Erythroblast (primary cell): Measurements from ENCODE around the gene B4GAT1.
A peak's percentile ranks its signal among the peaks of the same experiment; 100 is the strongest.
"Not testable (repeated sequence)": the region's sequence is repeated elsewhere in the genome, so short reads cannot be mapped to it uniquely, and the experiment has no call there.

ENCODE experiments used
- DNase-seq, 2 experiments: peaks; one replicate each; lab custom pipeline; 2025; lab: John Stamatoyannopoulos, UW
- GATA1 ChIP-seq: IDR thresholded peaks from 2 replicates; pipeline ENCODE4 v1.6.1; 2011; ENCODE audit warnings: low read depth, mild to moderate bottlenecking, control low read depth, low read length, moderate library complexity
- POLR2A ChIP-seq: IDR thresholded peaks from 2 replicates; pipeline ENCODE4 v1.6.1; 2011; ENCODE audit warnings: mild to moderate bottlenecking, low read length

Gene B4GAT1

DNA sequence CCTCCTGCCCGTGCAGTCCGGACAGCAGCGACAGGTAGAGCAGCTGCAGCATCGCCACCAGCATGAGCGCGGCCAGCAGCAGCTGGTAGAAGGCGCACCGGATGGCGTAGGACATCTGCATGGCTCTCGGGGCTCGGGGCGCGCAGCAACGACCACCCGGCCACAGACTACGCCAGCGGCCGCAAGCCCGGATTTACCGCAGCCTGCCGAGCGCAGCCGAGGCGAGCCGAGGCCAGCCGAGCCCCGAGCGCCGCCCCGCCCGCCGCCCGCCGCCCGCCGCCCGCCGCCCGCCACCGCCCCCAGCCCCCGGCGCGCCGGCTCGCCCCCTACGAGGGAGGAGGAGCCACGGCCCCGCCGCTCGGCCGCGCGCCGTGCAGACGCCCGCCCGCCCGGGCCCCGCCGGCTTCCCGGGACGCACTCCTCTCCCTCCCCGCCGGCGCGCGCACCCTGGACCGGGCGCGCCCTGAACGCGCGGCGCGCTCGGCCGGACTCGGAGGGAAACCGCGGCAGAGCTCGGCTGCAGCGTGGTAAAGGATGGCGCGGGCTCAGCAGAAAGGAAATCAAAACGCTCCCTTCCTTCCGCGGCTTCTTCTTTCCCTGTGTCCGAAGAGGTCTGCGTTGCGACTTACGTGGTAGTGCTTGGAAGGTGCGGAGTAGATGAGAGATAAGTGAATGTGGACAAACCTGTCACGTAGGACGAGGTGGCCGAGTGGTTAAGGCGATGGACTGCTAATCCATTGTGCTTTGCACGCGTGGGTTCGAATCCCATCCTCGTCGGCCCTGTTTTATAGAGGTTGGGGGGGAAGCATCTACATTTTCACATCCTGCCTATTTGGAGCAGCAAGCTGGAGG lies at the start of gene B4GAT1:
Gene B4GAT1 (minus strand): TSS at position 205 of the 852 bp plus-strand sequence. CDS start 84 bp downstream, at position 121.
- no peak for TF ChIP-seq GATA1
- TF ChIP-seq POLR2A, result peak; percentile 25
- DNase-seq, result peak; percentile 82 to 86

GRCh38 chr11:66393954-66394353 lies 46.5 kb upstream of the B4GAT1 start:
- TF ChIP-seq GATA1, result no peak
- TF ChIP-seq POLR2A, result no peak

GRCh38 chr11:66391322-66391721 lies 43.9 kb upstream of the B4GAT1 start:
- no peak for TF ChIP-seq POLR2A
- TF ChIP-seq GATA1, result no peak
- no peak for DNase-seq

More at GRCh38 chr11:66393954-66394353, 46.5 kb upstream of the B4GAT1 start:
- DNase-seq, result no peak

GRCh38 chr11:66388780-66389386 lies 41.5 kb upstream of the B4GAT1 start:
- TF ChIP-seq GATA1 (no peak), POLR2A (no peak)
- DNase-seq, result peak; percentile 67 to 82

GRCh38 chr11:66386171-66387069 lies 39.0 kb upstream of the B4GAT1 start:
- TF ChIP-seq POLR2A (no peak), GATA1 (no peak)
- peak; percentile 76 to 89 for DNase-seq

- DNase-seq, result not testable (repeated sequence)
These were observed 36.9 kb upstream of the B4GAT1 start for GRCh38 chr11:66384316-66384715.

DNA sequence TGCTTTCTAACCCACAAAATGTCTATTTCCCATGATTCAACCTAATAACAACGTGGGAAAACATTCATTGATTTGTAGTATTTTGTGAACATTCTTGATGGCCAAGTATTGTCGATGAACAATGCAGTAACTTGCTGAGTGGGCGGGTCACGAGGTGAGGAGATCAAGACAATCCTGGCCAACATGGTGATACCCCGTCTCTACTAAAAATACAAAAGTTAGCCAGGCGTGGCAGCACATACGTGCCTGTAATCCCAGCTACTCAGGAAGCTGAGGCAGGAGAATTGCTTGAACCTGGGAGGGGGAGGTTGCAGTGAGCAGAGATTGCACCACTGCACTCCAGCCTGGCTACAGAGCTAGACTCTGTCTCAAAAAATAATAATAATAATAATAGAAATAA lies 32.8 kb upstream of the B4GAT1 start:
- DNase-seq, result not testable (repeated sequence)

DNA sequence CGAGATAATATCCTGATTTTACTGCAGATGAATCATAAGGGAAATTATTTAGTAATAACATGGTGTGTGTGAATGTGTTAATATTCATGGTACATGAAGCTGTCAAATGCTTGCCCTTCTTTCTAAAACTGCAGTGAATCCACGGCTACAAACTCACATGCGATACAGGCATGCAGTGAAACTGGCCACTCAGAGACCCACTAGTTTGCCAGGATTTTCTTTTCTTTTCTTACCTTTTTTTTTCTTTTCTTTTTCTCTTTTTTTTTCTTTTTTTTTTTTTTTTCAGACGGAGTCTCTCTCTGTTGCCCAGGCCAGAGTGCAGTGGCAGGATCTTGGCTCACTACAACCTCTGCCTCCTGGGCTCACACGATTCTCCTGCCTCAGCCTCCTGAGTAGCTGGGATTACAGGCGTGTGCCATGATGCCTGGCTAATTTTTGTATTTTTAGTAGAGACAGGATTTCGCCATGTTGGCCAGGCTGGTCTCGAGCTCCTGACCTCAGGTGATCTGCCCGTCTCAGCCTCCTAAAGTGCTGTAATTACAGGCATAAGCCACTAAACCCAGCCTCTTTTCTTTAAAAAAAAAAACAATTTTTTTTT lies 26.4 kb upstream of the B4GAT1 start:
- DNase-seq, result not testable (repeated sequence)

- no peak for DNase-seq
- TF ChIP-seq GATA1 (no peak), POLR2A (no peak)
These were observed 25.8 kb upstream of the B4GAT1 start for GRCh38 chr11:66373265-66373664.

DNA sequence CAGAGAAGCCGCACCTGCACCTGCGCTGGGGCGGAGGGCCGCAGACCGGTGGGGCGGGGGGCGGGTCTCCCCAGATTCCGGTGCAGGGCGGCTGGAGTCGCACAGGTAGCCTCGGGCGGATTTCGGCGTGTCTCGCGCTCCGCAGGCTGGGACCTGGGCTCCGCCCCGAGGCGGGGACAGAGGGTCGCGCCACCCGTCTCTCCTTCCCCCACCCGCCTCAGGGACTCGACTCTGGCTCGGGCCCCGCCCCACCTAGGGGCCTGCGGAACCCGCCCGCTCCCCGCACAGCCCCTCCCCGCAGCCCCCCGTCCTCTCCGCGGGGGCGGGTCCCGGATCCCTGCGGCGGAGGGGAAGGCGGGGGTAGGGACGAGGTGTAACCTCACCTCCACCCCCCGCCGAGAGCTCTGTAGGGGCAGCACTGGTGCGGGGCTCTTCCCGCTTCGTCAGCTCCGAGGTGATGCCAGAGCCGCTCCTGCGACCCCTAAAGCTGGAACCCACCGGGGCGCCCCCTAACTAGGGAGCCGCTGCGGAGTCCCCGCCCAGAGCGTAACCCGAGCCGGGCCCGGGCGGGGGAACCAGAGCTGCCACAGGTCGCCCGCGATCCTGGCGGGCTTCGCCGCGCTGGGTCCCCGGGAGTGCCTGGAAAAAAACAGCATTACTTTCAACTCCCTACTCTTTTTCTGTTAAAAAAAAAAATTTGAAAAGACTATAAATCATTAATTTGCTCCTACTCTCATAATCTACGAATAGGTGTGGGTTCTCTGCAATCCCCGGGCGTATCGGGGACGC lies 24.4 kb upstream of the B4GAT1 start, which contains the start of gene SLC29A2:
Gene SLC29A2 (minus strand): TSS at position 134 of the 789 bp plus-strand sequence. CDS start 169 bp downstream, outside the sequence.
- no peak for TF ChIP-seq GATA1
- TF ChIP-seq POLR2A, result no peak
- DNase-seq, result peak; percentile 40 to 46

- no peak for DNase-seq
- TF ChIP-seq GATA1 (no peak), POLR2A (no peak)
These were observed 21.9 kb upstream of the B4GAT1 start for GRCh38 chr11:66369073-66369894.

DNA sequence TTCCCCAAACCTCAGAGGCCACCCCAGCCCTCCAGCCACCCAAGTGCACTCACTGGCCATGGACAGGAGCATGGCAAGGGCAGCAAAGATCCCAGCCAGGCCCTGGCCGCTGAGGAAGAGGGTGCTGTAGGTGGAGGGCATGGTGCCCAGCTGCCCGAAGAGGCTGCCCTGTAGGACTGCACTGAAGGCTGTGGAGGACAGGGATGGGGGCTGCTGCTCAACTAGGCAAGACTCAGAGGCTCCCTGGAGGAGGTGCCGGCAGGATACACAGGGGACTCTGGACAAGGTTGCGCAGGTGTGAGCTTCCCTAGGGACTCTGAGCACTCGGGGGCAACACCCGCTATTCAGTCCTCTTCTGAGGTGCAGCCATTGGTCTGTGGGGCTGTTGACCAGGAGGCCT lies 21.1 kb upstream of the B4GAT1 start:
- DNase-seq, result no peak
- TF ChIP-seq GATA1 (no peak), POLR2A (no peak)
